ENCODE measurements around the gene PPP2R5E. TPM values are rescaled to one million over a fixed set of nuclear protein-coding genes. Genes with fewer than 3 reads are reported as not detected.

PPP2R5E gene
- total RNA-seq, 4 donors from 2014 or later: 22.9 to 24.7 (median 23.8) TPM

DNA sequence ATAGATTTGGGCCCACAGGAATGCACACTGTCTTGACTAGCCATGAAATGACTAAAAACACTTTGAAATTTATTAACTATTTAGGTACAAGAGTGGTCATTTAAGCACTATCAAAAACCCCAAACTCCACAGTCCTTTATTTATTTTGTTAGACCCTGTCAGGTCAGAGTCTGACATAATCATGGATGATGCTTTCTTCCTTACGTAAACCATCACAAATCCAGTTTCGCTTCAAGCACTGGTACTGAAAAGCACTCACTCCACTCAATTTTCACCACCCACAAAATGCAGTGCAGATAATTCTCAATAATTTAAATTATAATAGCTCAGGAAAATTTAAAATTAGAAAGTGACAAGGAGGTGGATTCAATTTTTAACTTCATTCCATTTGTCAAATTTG is 25.8 kb downstream of the PPP2R5E start:
- TF ChIP-seq POLR2A (IDR thresholded peaks at IDR 0.05) (no peak), EP300 (IDR thresholded peaks at IDR 0.05) (no peak)
- TF ChIP-seq, protein P1, sequence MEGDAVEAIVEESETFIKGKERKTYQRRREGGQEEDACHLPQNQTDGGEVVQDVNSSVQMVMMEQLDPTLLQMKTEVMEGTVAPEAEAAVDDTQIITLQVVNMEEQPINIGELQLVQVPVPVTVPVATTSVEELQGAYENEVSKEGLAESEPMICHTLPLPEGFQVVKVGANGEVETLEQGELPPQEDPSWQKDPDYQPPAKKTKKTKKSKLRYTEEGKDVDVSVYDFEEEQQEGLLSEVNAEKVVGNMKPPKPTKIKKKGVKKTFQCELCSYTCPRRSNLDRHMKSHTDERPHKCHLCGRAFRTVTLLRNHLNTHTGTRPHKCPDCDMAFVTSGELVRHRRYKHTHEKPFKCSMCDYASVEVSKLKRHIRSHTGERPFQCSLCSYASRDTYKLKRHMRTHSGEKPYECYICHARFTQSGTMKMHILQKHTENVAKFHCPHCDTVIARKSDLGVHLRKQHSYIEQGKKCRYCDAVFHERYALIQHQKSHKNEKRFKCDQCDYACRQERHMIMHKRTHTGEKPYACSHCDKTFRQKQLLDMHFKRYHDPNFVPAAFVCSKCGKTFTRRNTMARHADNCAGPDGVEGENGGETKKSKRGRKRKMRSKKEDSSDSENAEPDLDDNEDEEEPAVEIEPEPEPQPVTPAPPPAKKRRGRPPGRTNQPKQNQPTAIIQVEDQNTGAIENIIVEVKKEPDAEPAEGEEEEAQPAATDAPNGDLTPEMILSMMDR (IDR thresholded peaks at IDR 0.05): no peak
- H3K4me1 ChIP-seq: peaks cover 0 to 31% (median 0%) of the 10 kb centered on the region in 4 donors

DNA sequence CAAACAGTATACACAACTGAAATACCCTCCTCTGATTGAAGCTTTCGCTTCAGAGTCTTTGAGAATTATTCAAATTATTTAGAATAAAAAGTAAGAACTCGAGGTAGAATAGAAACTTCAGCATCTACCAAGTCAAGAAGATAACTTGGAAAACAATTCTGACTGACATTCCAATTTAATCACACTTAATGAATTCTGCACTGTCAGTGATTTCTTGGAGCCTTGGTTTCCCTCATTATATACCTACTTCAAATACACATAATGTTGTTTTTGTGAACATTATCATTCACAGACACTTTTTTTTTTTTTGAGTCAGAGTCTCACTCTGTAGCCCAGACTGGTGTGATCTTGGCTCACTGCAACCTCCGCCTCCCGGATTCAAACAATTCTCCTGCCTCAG is 27.9 kb downstream of the PPP2R5E start:
- Histone ChIP-seq H3K27me3 (no peaks in the 10 kb centered on the region), H3K36me3 (peaks cover 0 to 13% (median 0%) of the 10 kb centered on the region in 3 donors), H3K27ac (no peak overlapping the region), H3K9me3 (no peaks in the 10 kb centered on the region), H3K4me3 (no peak overlapping the region), H3K4me1 (peaks cover 0 to 31% (median 0%) of the 10 kb centered on the region in 4 donors)
- TF ChIP-seq, protein P1 (IDR thresholded peaks at IDR 0.05): no peak
- no peak for TF ChIP-seq POLR2A (IDR thresholded peaks at IDR 0.05)
- no peak for TF ChIP-seq EP300 (IDR thresholded peaks at IDR 0.05)
- DNase-seq (ENCODE audit: low spot score in 2 of 2): no peak
- 91 to 94% methylated on average over 4 of the region's 4 CpGs for WGBS, 2 donors

More for the DNA sequence above, 25.8 kb downstream of the PPP2R5E start:
- no peak overlapping the region for H3K27ac ChIP-seq
- no peaks in the 10 kb centered on the region for H3K9me3 ChIP-seq
- H3K36me3 ChIP-seq: peaks cover 0 to 13% (median 0%) of the 10 kb centered on the region in 3 donors
- 88% methylated on average over 2 of the region's 2 CpGs for WGBS, 2 donors
- DNase-seq (ENCODE audit: low spot score in 2 of 2): no peak
- no peak overlapping the region for H3K4me3 ChIP-seq
- no peaks in the 10 kb centered on the region for H3K27me3 ChIP-seq

DNA sequence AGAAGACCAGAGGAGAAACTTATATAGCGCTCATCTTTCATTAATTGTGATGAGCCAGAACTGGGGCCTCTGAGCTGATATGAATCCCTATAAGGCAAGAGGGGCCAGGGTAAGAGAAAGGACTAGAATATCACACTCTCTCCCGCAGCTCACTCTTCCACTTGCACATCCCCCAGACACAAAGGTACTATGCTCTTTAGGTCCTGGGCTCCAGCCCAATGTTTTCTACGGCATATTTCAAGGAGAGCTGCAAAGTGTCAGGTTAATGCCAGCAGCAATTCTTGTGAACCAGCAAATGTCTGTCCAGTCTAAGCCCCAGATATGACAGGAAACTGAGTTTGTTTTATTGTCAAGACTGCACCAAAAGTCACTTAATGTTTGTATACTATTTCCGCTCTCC is 29.4 kb downstream of the PPP2R5E start:
- Histone ChIP-seq H3K9me3 (no peaks in the 10 kb centered on the region), H3K36me3 (peaks cover 0 to 6% (median 0%) of the 10 kb centered on the region in 3 donors), H3K4me1 (peaks cover 0 to 31% (median 0%) of the 10 kb centered on the region in 4 donors), H3K27ac (no peak overlapping the region), H3K4me3 (no peak overlapping the region), H3K27me3 (no peaks in the 10 kb centered on the region)
- WGBS, 2 donors: 65 to 74% methylated on average over 4 of the region's 4 CpGs
- TF ChIP-seq POLR2A (IDR thresholded peaks at IDR 0.05) (no peak), EP300 (IDR thresholded peaks at IDR 0.05) (no peak)
- TF ChIP-seq, protein P1 (IDR thresholded peaks at IDR 0.05): no peak
- no peak for DNase-seq (ENCODE audit: low spot score in 2 of 2)

DNA sequence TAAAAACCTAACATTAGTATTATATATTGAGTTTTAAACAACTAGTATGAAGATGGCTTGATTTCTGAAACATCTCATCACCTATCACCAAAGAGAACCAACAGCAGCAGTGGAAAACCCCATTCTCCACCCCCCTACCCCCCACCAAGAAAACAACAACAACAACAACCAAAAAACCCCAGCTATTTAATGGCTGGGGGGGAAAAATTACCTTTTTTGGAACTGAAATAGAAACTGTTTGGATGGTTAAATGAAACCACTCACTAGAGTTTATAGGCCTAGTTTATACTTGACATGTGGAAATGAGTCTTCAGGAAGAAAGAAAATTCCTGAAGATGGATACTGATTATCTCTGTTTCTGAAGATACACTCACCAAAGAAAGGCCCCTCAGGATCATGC is 30.3 kb downstream of the PPP2R5E start:
- no peak for TF ChIP-seq POLR2A (IDR thresholded peaks at IDR 0.05)
- TF ChIP-seq, protein P1 (IDR thresholded peaks at IDR 0.05): no peak
- no peak for TF ChIP-seq EP300 (IDR thresholded peaks at IDR 0.05)
- DNase-seq (ENCODE audit: low spot score in 2 of 2): no peak

DNA sequence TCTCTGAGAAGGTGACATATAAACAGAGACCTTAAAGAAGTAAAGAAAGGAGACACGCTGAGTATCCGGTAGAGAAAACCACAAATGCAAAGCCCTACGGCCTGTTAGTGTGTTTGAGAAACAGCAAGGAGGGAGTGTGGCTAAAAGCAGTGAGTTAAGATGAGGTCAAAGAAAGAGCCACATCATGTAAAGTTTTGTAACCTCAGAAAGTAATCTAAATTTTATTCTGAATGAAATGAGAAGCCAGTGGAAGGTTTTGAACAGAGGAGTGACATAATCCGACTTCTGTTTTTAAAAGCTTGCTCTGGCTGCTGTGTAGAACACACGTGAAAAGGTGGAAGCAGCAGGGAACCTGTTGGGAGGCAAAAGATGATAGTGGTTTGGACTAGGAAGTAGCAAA is 32.6 kb downstream of the PPP2R5E start:
- 84 to 85% methylated on average over 5 of the region's 5 CpGs for WGBS, 2 donors
- Histone ChIP-seq H3K4me3 (no peak overlapping the region), H3K27me3 (no peaks in the 10 kb centered on the region), H3K27ac (no peak overlapping the region), H3K9me3 (no peaks in the 10 kb centered on the region), H3K4me1 (peaks cover 0 to 26% (median 0%) of the 10 kb centered on the region in 4 donors), H3K36me3 (peaks cover 0 to 14% (median 0%) of the 10 kb centered on the region in 3 donors)
- no peak for DNase-seq (ENCODE audit: low spot score in 2 of 2)
- TF ChIP-seq POLR2A (IDR thresholded peaks at IDR 0.05) (no peak), EP300 (IDR thresholded peaks at IDR 0.05) (no peak)
- TF ChIP-seq, protein P1 (IDR thresholded peaks at IDR 0.05): no peak

More for the DNA sequence above, 30.3 kb downstream of the PPP2R5E start:
- H3K4me1 ChIP-seq: peaks cover 0 to 31% (median 0%) of the 10 kb centered on the region in 4 donors
- no peaks in the 10 kb centered on the region for H3K27me3 ChIP-seq
- H3K36me3 ChIP-seq: peaks cover 0 to 6% (median 0%) of the 10 kb centered on the region in 3 donors
- H3K27ac ChIP-seq: no peak overlapping the region
- H3K4me3 ChIP-seq: no peak overlapping the region
- no peaks in the 10 kb centered on the region for H3K9me3 ChIP-seq
